Testis (tissue), 2 donors: ENCODE measurements around the gene H2BK1.

Source experiments
- POLR2A ChIP-seq: fragments of 450-650 bp; IDR thresholded peaks from one replicate; pipeline ENCODE4 v1.6.1; 2017; ENCODE audit warnings: antibody characterized with exemption, mild to moderate bottlenecking, moderate library complexity
- TF ChIP-seq, protein P1 (sequence below), 3 experiments: fragments of 450-650 bp in 2 of 3; fragments of 200-600 bp in 1 of 3; sonication (generic) in 1 of 3; IDR thresholded peaks; one replicate each; pipeline ENCODE4 v1.5.1; 2016 to 2019; ENCODE audit warnings: antibody characterized with exemption in 3 of 3, mild to moderate bottlenecking in 2 of 3, moderate library complexity in 1 of 3

DNA sequence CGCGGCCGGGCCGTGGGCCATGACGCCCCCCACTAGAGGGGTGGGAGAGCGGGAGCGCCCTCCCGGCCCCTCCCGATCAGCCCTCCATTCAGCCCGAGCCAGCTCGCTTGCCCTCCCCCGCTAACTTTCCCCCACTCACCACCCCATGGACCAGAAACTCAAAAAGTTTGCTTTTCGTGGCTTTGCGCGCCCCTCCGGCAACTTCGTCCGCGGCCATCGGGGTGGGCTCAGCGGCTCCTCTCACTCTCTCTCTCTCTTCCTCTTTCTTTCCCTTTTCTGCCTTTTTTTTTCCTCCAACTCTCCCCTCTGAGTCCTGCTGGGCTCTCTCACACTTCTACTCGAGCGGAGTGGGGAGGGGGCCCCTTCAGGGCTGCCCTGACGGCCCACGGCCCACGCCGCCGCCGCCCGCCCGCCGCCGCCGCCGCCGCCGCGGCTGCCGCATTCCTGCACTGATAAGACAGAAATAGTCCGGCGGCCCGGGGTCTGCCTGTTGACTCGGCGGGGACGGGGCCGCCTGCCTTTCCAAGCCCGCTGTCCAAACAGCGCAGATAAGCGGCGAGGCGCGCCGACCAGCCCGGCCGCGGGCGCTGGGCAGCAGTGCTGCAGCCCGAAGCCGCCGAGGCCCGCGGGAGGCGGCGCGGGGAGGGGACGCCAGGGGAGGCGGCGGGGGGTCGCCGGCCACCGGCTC lies 38.2 kb upstream of the H2BK1 start, which contains the start of gene SMARCD3:
- TF ChIP-seq, protein P1, sequence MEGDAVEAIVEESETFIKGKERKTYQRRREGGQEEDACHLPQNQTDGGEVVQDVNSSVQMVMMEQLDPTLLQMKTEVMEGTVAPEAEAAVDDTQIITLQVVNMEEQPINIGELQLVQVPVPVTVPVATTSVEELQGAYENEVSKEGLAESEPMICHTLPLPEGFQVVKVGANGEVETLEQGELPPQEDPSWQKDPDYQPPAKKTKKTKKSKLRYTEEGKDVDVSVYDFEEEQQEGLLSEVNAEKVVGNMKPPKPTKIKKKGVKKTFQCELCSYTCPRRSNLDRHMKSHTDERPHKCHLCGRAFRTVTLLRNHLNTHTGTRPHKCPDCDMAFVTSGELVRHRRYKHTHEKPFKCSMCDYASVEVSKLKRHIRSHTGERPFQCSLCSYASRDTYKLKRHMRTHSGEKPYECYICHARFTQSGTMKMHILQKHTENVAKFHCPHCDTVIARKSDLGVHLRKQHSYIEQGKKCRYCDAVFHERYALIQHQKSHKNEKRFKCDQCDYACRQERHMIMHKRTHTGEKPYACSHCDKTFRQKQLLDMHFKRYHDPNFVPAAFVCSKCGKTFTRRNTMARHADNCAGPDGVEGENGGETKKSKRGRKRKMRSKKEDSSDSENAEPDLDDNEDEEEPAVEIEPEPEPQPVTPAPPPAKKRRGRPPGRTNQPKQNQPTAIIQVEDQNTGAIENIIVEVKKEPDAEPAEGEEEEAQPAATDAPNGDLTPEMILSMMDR (IDR thresholded peaks at IDR 0.05), result no peak
- TF ChIP-seq POLR2A, result no peak
